Peyer's patch (tissue), 4 donors: ENCODE data around the gene ANKRD13A.

Source experiments
- CTCF ChIP-seq, 6 experiments: fragments of 450-650 bp in 4 of 6; fragments of 200-600 bp in 2 of 6; sonication (generic) in 1 of 6; IDR thresholded peaks; one replicate each; pipeline ENCODE4 v1.5.1; 2017 to 2019; ENCODE audit warnings: antibody characterized with exemption in 6 of 6, mild to moderate bottlenecking in 3 of 6, moderate library complexity in 1 of 6
- POLR2A ChIP-seq, 2 donors: fragments of 450-650 bp; IDR thresholded peaks; one replicate each; pipeline ENCODE4 v1.5.1; 2017; ENCODE audit warnings: antibody characterized with exemption in 2 of 2, mild to moderate bottlenecking in 2 of 2, moderate library complexity in 2 of 2

DNA sequence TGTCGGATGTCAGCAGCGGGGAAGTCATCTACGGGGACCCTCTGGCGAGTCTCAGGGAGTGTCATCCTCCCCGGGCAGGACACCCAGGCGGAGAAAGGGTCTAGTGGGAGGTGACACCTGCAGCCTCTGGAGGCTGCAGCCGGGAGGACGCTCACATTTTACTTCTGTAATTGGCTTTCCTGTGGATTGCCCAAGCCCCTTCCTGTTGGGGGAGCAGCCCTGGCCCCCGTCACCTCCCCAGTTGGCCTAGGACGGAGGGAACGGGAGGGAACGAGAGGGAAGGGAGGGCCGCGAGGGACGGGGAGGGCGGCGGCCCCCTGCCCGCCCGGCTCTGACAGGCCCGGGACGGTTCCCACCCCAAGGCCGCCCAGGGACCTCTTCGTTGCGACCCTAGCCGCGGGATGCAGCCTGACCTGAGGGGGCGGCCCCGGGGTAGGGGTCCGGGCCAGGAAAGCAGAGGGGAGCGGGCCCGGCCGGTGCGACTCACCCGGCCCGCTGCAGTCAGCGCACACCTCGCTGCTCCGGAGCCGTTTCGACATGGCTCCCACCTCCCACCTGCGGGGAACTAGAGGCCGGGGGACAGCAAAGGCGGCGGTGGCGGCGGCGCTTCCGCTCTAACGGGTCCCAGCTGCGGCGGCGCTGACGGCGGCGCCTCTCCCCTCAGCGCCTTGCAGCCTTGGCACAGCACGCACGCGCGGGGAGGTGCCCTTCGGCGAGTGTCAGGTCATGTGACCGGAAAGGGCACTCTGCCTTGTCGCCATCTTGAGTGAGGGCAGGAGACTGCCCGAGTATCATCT lies 3.3 kb upstream of the ANKRD13A start, which contains the start of gene GIT2:
- TF ChIP-seq CTCF (IDR thresholded peaks at IDR 0.05): peak in 2 of 6 experiments; percentile 2 to 6
- peak; percentile 71 to 81 for TF ChIP-seq POLR2A (IDR thresholded peaks at IDR 0.05)
